M059J (cell line): Measurements from ENCODE around the gene AMH. TPM values are rescaled to one million over a fixed set of nuclear protein-coding genes. Genes with fewer than 3 reads are reported as not detected.
"Not testable (repeated sequence)": the region's sequence is repeated elsewhere in the genome, so short reads cannot be mapped to it uniquely, and the experiment has no call there.

Experiments
- DNase-seq: peaks from one replicate; pipeline ENCODE4 v3.0.0-alpha.2; 2012; ENCODE audit warnings: low read depth
- total RNA-seq: library from RNA; depleted of rRNA; stranded (reverse); fragments of >200 nt; shearing (Covaris generic); gene quantifications from 2 replicates; pipeline ENCODE4 v1.2.3, GENCODE V29; 2014; rRNA removed

Gene AMH
- total RNA-seq = 1.5 and 2.9 TPM in 2 replicates

GRCh38 chr19:2249010-2249866, at the start of gene AMH:
TSS of gene AMH (plus strand) at chr19:2249323. CDS start at chr19:2249333, 10 bp downstream.
- DNase-seq = no peak

- no peak for DNase-seq
These were observed 49.1 kb upstream of the AMH start for GRCh38 chr19:2199861-2200623.

- not testable (repeated sequence) for DNase-seq
These were observed 48.4 kb upstream of the AMH start for GRCh38 chr19:2200624-2201294.

- DNase-seq = peak; percentile 14
These were observed 47.5 kb upstream of the AMH start for GRCh38 chr19:2201473-2202148.

- no peak for DNase-seq
These were observed 46.8 kb upstream of the AMH start for GRCh38 chr19:2202366-2202765.

- no peak for DNase-seq
These were observed 42.1 kb upstream of the AMH start for GRCh38 chr19:2207008-2207407.

- DNase-seq = no peak
These were observed 40.9 kb upstream of the AMH start for GRCh38 chr19:2207991-2208860.

DNA sequence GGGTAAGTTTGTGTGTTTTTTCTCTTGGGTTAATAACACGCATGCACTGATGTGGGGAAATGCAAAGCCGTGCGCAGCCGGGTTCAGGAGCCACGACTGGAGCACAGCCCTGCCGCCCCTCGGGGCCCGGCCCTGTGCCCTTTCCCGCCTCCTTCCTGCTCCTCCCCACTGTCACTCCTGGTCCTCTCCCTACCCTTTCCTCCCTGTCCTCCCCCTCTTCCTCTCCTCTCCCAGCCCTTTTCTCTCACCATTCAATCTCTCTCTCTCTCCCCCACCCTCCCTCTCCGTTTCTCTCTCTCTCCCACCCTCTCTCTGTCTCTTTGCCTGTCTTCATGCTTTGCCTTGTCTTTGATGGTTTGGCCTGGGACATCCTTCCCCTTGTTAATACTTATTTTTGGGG, 40.1 kb upstream of the AMH start:
- DNase-seq = no peak

DNA sequence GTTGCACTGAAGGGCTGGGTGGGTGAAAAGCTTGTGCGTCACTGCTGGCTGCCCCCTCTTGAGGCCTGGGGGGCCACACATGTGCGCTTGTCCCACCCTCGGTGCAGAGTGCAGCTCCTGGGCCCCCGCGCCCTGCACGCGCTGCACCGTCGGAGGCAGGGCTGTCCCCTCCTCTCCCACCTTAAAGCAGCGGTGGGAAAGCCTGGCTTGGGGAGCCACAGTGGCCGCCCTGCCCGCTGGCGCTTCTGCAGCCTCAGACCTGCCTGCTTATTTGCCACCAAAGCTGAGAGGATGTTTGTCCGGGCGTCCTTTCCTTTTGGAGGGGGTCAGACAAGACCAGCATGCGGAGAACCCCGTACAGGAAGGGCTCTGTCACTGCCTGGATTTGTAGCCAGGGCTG, 39.7 kb upstream of the AMH start:
- DNase-seq = no peak

DNA sequence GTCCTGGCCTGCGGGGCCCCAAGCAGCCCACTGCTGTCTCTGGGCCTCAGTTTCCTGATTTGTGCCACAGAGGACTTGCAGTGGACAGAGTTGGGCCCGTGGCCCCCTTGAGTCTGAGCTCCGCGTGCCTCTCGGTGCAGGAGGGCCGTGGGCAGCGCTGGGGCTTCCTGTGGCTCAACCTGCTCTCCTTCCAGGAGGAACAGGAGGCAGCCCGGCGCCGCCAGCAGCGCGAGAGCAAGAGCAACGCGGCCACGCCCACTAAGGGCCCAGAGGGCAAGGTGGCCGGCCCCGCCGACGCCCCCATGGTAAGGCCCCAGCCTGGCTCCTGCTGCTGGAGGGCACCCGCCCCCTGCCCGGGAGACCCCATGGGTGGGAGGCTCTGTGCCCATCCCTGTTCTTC, 38.9 kb upstream of the AMH start:
- DNase-seq = no peak

DNA sequence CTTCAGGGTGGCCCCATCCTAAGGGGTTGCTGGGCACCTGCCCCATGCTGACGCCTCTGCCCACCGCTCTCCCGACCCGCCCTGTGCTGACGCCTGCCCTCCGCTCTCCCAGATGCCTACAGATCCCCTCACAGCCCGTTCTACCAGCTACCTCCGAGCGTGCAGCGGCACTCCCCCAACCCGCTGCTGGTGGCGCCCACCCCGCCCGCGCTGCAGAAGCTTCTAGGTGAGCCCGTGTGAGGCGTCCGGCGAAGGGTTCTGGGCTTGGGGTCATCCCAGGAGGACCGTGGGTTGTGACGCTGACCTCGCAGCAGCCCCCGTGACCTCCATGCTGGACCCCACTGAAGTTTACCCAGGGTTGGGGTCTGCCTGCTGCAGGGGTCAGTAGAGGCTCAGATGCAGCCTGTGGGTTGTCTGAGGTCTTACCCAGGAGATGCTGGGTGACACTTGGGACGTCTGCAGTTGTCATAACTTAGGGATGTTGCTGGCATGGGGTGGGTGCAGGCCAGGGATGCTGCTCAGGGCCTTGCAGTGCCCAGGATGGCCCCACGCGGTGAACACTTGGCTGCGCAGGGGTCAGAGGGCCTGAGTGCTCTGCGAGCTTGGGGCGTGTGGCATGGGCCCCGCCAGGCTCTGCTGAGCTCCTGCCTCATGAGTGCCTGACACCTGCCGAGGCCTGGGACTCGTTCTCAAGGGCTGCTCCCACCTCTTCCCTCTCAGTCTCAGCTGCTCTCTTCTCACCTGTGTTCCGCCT, 38.0 kb upstream of the AMH start:
- DNase-seq = no peak

- no peak for DNase-seq
These were observed 36.0 kb upstream of the AMH start for GRCh38 chr19:2212861-2213711.

DNA sequence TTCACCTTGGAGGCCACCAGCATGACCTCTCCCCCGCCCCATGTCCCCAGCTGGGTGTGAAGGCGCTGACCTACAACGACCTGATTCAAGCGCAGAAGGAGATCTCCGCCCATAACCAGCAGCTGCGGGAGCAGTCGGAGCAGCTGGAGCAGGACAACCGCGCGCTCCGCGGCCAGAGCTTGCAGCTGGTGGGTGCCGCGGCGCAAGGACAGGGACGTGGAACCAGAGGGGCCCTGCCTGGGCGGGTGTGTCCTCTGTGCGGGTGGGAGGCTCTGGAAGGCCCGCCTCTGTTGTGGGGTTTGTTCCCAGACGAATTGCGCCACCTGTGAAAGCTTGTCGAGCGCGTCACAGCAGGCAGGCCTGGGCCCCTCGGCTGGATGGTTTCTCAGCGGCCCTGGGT, 35.3 kb upstream of the AMH start:
- DNase-seq = no peak

DNA sequence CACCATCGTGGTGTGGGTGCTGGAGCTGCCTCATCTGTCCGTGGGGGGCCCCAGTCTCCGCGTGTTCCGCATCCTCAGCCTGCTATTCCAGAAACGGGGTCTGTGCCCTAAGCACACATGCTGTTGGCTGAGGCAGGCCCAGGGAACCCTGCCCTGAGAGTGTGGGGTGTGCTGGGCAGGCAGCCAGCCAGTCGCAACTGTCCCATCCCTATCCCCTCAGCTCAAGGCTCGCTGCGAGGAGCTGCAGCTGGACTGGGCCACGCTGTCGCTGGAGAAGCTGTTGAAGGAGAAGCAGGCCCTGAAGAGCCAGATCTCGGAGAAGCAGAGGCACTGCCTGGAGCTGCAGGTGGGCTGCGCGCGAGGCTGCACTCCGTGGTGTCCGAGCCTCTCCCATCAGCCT, 34.9 kb upstream of the AMH start:
- no peak for DNase-seq

DNA sequence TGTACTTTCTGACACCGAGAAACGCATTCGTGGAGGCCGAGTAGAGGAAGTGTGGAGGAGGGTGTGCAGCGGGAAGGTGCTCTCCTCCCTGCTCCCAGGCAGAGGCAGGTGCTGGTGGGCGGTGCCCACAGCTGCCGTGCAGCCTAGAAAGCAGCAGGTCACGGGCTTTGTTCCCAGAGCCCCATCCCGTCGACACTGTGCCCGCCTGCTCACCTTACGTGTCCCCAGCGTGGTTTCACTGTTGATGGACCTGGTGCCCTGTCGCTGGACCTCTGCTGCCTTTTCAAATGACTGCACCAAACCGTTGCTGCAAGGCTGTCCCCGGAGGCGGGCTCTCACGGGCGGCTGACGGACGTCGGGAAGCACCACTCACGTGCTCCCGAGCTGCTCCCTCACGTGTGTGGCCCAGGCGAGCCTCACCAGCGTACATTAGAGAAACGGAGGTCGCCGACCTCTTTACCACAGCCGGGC, 33.8 kb upstream of the AMH start:
- no peak for DNase-seq

DNA sequence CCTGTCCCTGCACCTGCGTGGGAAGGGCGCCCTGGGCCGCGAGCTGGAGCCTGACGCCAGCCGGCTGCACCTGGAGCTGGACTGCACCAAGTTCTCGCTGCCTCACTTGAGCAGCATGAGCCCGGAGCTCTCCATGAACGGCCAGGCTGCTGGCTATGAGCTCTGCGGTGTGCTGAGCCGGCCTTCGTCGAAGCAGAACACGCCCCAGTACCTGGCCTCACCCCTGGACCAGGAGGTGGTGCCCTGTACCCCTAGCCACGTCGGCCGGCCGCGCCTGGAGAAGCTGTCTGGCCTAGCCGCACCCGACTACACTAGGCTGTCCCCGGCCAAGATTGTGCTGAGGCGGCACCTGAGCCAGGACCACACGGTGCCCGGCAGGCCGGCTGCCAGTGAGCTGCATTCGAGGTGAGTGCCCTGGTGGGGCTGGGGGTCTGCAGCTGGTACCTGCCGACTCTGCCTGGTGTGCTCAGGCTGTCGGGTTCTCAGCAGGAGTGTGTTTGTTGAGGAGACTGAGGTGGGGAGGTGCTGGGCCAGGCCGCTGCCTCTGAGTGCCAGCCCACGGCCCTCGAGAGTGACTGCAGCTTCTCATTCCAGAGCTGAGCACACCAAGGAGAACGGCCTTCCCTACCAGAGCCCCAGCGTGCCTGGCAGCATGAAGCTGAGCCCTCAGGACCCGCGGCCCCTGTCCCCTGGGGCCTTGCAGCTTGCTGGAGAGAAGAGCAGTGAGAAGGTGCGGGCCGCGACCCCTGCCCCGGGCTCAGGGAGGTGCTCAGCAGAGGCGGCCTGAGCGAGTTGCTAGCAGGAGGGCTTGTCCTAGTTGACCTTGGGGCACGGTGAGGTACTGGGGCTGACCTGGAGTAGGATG, 32.5 kb upstream of the AMH start:
- DNase-seq = no peak

DNA sequence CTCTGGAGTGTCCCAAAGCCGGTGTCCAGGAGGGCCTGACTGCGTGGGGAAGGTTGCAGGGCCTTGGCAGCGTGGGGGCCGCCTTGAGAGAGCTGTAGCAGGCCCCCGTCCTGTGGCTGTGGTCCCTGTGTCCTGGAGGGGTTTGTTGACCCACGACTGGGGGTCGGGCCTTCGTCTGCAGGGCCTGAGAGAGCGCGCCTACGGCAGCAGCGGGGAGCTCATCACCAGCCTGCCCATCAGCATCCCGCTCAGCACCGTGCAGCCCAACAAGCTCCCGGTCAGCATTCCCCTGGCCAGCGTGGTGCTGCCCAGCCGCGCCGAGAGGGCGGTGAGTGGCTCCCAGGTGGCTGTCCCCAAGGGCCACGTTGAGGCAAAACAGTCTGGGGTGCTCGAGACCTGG, 31.5 kb upstream of the AMH start:
- no peak for DNase-seq

- DNase-seq = no peak
These were observed 29.4 kb upstream of the AMH start for GRCh38 chr19:2219726-2220125.
